DND-41 (cell line): ENCODE results near the gene PES1.

Source experiments
- ATAC-seq: fragments of 200-7000 bp; cut with Tn5 transposase; 3 replicates; pipeline ENCODE4 v1.9.1; 2021; ENCODE audit warnings: low read depth; ENCODE audit not compliant: insufficient read depth
- DNase-seq: peaks from one replicate; pipeline ENCODE4 v3.0.0-alpha.2; 2020
- H2AFZ ChIP-seq: 2 replicates; pipeline ENCODE4 v1.6.0; 2012; ENCODE audit warnings: low read depth, low read length
- H3K27ac ChIP-seq: 2 replicates; pipeline ENCODE4 v1.5.1; 2012; ENCODE audit warnings: low read length, inconsistent platforms
- H3K27me3 ChIP-seq: fragments of 200-600 bp; sonication (generic); 2 replicates; pipeline ENCODE4 v1.6.0; 2012; ENCODE audit warnings: low read length, mild to moderate bottlenecking, inconsistent platforms; ENCODE audit not compliant: insufficient read depth, poor library complexity
- H3K36me3 ChIP-seq: 2 replicates; pipeline ENCODE4 v1.5.1; 2012; ENCODE audit warnings: low read length, inconsistent platforms; ENCODE audit not compliant: insufficient read depth
- H3K4me1 ChIP-seq: 2 replicates; pipeline ENCODE4 v1.5.1; 2012; ENCODE audit warnings: mild to moderate bottlenecking, low read length; ENCODE audit not compliant: insufficient read depth
- H3K4me2 ChIP-seq: 2 replicates; pipeline ENCODE4 v1.6.0; 2012; ENCODE audit warnings: mild to moderate bottlenecking, moderate library complexity, low read length, inconsistent platforms; ENCODE audit not compliant: insufficient read depth
- H3K4me3 ChIP-seq, 2 experiments: fragments of 200-600 bp in 1 of 2; shearing (Covaris generic) in 1 of 2; 2 replicates each; pipeline ENCODE4 v1.5.1; 2012 to 2016; ENCODE audit warnings: inconsistent platforms in 2 of 2, low read length in 2 of 2, mild to moderate bottlenecking in 2 of 2, low read depth in 1 of 2, moderate library complexity in 1 of 2
- H3K79me2 ChIP-seq: 2 replicates; pipeline ENCODE4 v1.6.0; 2012; ENCODE audit warnings: low read length, inconsistent platforms; ENCODE audit not compliant: insufficient read depth
- H3K9ac ChIP-seq: 2 replicates; pipeline ENCODE4 v1.6.0; 2012; ENCODE audit warnings: low read depth, mild to moderate bottlenecking, inconsistent platforms, low read length, moderate library complexity
- H3K9me3 ChIP-seq: 2 replicates; pipeline ENCODE4 v1.5.1; 2012; ENCODE audit warnings: low read length, moderate library complexity, mild to moderate bottlenecking, inconsistent platforms; ENCODE audit not compliant: insufficient read depth, severe bottlenecking
- H4K20me1 ChIP-seq: 2 replicates; pipeline ENCODE4 v1.6.0; 2012; ENCODE audit warnings: low read length; ENCODE audit not compliant: insufficient read depth
- EZH2 ChIP-seq: IDR thresholded peaks from 3 replicates; pipeline ENCODE4 v1.6.1; 2012; ENCODE audit warnings: borderline replicate concordance, low read depth, mild to moderate bottlenecking, moderate library complexity, low read length, inconsistent platforms; ENCODE audit not compliant: severe bottlenecking
- TF ChIP-seq, protein P1 (sequence below): IDR thresholded peaks from 2 replicates; pipeline ENCODE4 v1.5.1; 2012; ENCODE audit warnings: borderline replicate concordance, low read length, moderate library complexity, mild to moderate bottlenecking; ENCODE audit not compliant: poor library complexity, severe bottlenecking; ENCODE audit errors: extremely low read depth

PES1 gene

DNA sequence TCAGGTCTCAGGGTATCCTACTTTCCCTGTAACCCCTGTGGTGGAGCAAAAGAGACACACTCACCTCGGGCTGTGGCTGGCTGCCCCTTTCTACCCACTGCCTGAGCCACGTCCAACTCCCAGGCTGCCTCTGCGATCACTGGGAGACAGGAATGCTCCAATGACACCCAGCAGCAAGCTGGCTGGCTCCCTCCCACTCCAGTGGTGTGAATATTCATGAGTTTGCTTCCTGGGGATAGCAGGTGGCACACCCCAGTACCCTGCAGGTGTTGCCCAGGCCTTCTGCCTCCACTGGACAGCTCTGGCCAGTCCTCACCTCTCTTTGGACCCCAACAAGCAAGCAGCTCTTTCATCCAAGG lies 27.0 kb downstream of the PES1 start:
- H4K20me1 ChIP-seq = no peaks in the 10 kb centered on the region
- H3K4me2 ChIP-seq = no peak overlapping the region
- H3K9ac ChIP-seq = no peak overlapping the region
- H2AFZ ChIP-seq = no peak overlapping the region
- DNase-seq = no peak
- ATAC-seq = no peak
- no peaks in the 10 kb centered on the region for H3K9me3 ChIP-seq
- no peak overlapping the region for H3K4me3 ChIP-seq
- H3K36me3 ChIP-seq = no peaks in the 10 kb centered on the region
- TF ChIP-seq, protein P1, sequence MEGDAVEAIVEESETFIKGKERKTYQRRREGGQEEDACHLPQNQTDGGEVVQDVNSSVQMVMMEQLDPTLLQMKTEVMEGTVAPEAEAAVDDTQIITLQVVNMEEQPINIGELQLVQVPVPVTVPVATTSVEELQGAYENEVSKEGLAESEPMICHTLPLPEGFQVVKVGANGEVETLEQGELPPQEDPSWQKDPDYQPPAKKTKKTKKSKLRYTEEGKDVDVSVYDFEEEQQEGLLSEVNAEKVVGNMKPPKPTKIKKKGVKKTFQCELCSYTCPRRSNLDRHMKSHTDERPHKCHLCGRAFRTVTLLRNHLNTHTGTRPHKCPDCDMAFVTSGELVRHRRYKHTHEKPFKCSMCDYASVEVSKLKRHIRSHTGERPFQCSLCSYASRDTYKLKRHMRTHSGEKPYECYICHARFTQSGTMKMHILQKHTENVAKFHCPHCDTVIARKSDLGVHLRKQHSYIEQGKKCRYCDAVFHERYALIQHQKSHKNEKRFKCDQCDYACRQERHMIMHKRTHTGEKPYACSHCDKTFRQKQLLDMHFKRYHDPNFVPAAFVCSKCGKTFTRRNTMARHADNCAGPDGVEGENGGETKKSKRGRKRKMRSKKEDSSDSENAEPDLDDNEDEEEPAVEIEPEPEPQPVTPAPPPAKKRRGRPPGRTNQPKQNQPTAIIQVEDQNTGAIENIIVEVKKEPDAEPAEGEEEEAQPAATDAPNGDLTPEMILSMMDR = no peak
- TF ChIP-seq EZH2 = no peak
- no peak overlapping the region for H3K27ac ChIP-seq
- H3K4me1 ChIP-seq = no peaks in the 10 kb centered on the region
- H3K27me3 ChIP-seq = peaks cover 4% of the 10 kb centered on the region
- no peaks in the 10 kb centered on the region for H3K79me2 ChIP-seq

DNA sequence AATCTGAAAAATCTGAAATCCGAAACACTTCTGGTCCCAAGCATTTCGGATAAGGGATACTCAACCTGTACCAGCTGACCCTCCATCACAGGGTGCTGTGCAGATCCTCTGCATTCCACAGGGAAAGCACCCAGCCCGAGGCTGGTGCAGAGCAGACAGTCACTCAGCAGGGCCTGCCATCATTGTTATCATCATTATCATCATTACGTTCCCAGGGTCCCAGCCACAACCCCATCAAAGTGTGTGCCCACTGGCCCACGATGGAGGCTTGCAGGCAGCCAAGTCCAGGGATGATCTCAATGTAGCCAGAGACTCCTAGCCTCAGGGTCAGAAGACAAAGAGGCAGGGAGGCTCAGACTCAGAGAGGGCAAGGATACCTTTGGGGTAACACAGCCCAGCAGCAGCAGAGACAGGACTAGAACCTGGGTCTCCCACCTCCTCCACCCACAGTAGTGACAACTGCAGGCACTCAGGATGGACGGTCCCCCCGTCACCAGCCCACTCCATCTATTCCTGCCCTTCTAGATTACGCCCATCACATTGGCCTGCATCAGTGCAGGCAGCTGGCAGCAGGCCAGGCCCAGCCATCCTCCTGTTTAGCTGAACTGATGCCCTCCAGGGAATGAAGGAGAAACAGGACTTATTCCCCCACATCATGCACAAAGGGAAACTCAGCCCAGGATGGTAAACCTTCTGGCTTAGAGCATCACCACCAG lies 27.5 kb downstream of the PES1 start:
- Histone ChIP-seq H3K27ac (no peak overlapping the region), H2AFZ (no peak overlapping the region), H3K4me1 (no peaks in the 10 kb centered on the region), H3K27me3 (peaks cover 4% of the 10 kb centered on the region), H3K4me3 (no peak overlapping the region), H4K20me1 (no peaks in the 10 kb centered on the region), H3K79me2 (no peaks in the 10 kb centered on the region), H3K9ac (no peak overlapping the region), H3K36me3 (no peaks in the 10 kb centered on the region), H3K4me2 (no peak overlapping the region), H3K9me3 (no peaks in the 10 kb centered on the region)
- DNase-seq (no peak), ATAC-seq (no peak)
- TF ChIP-seq EZH2 = no peak
- TF ChIP-seq, protein P1 = no peak

DNA sequence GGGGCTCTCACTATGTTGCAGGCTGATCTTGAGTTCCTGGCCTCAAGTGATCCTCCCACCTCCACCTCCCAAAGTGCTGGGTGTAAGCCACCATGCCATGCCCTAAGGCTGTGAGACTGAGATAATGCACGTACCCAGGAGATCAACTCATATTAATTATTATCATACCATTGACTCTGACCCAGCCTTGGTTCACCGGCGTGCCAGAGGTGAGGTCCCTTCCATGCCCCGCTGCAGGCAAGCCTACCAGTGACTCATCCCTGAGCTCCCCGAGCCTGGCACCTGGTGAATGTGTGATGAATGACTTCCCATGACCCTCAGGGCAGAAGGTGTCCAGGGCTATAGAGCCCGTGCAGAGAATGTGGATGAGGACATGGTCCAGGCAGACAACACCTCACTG lies 29.3 kb downstream of the PES1 start:
- Histone ChIP-seq H2AFZ (no peak overlapping the region), H3K9ac (no peak overlapping the region), H3K4me3 (no peak overlapping the region), H3K27me3 (peaks cover 4% of the 10 kb centered on the region), H3K27ac (no peak overlapping the region), H3K4me2 (no peak overlapping the region), H3K79me2 (no peaks in the 10 kb centered on the region), H3K36me3 (no peaks in the 10 kb centered on the region), H3K4me1 (no peaks in the 10 kb centered on the region), H4K20me1 (no peaks in the 10 kb centered on the region), H3K9me3 (no peaks in the 10 kb centered on the region)
- ATAC-seq = no peak
- no peak for DNase-seq
- TF ChIP-seq, protein P1 = no peak
- no peak for TF ChIP-seq EZH2
